ENCODE results near the gene NFE2L3. TPM values are rescaled to one million over a fixed set of nuclear protein-coding genes. Genes with fewer than 3 reads are reported as not detected.

Gene NFE2L3
- total and polyA plus RNA-seq, 9 of the 15 experiments (the other 6 are each of a cell fraction or from before 2014, with no cell fraction given): 2.9 to 16.9 (median 12.4) TPM

- no peak overlapping the region for H2AFZ ChIP-seq (ENCODE audit: low read depth, low read length)
- 80% methylated on average over 8 of the region's 8 CpGs for WGBS (ENCODE audit: insufficient coverage, low coverage, missing lambda C conversion rate)
- BruUV-seq (replicated peaks): no TSS peak
- H3K27ac ChIP-seq (ENCODE audit: extremely low read depth, low read depth, low read length): peak overlapping the region; percentile 32; the same call in 1 of the 3 replicates
- H3K27me3 ChIP-seq (ENCODE audit: control insufficient read depth in 2 of 2, insufficient read depth in 2 of 2, low read length in 2 of 2): no peaks in the 10 kb centered on the region
- DNase-seq (ENCODE audit: extremely low read depth in 1 of 4, low spot score in 3 of 4) (no peak), ATAC-seq (peak; percentile 1; the same call in 1 of the 3 replicates), FAIRE-seq (no peak)
- peaks cover 3 to 30% of the 10 kb centered on the region in 2 experiments; a peak in 3 of 5 replicates for H3K4me1 ChIP-seq (replicated peaks in 1 of 2; ENCODE audit: control insufficient read depth in 2 of 2, insufficient read depth in 2 of 2, low read length in 2 of 2)
- peaks cover 56% of the 10 kb centered on the region for H4K20me1 ChIP-seq (replicated peaks; ENCODE audit: control insufficient read depth, insufficient read depth, low read length)
- in situ Hi-C loops (cut with MboI) (no loop called here), intact Hi-C loops (cut with micrococcal nuclease) (no loop called here)
- H3K36me3 ChIP-seq (ENCODE audit: control insufficient read depth, insufficient read depth, low read length): peaks cover 99% of the 10 kb centered on the region
- peaks cover 76% of the 10 kb centered on the region for H3K79me2 ChIP-seq (ENCODE audit: control insufficient read depth, insufficient read depth, low read length)
- ChIA-PET POLR2A (interaction anchor here (0.6 to 3.5 kb wide), 9 partner anchors 8 to 360 kb away, joined by 3 to 17 read pairs (median 3); no protein-coding TSS in a partner anchor), CTCF (ENCODE audit: low intra/inter-chr PET ratio) (no interaction called here)
- H3K4me2 ChIP-seq (ENCODE audit: insufficient read depth, low read length): no peak overlapping the region
- TF ChIP-seq TFAP4 (CRISPR knock-in tag; IDR thresholded peaks at IDR 0.05; ENCODE audit: borderline replicate concordance) (0 out of 2 replicates have a peak, but pooled peaks have one; percentile 10), HDAC1 (IDR thresholded peaks at IDR 0.05) (no peak), RBM25 (IDR thresholded peaks at IDR 0.05; ENCODE audit: low read depth, low read length, severe bottlenecking) (no peak), RFX7 (CRISPR knock-in tag; IDR thresholded peaks at IDR 0.05) (no peak), ELF1 (tag; IDR thresholded peaks at IDR 0.05) (0 out of 2 replicates have a peak, but pooled peaks have one; percentile 5), MXD1 (CRISPR knock-in tag; IDR thresholded peaks at IDR 0.05; ENCODE audit: borderline replicate concordance, poor library complexity, severe bottlenecking) (no peak), PML (IDR thresholded peaks at IDR 0.05; ENCODE audit: low read length) (0 out of 2 replicates have a peak, but pooled peaks have one; percentile 9), GABPB1 (CRISPR knock-in tag; IDR thresholded peaks at IDR 0.05) (0 out of 2 replicates have a peak, but pooled peaks have one; percentile 35), FOXA1 (IDR thresholded peaks at IDR 0.05; ENCODE audit: borderline replicate concordance) (no peak), MAZ (CRISPR knock-in tag; conservative IDR thresholded peaks at IDR 0.05 in 1 of 2, IDR thresholded peaks at IDR 0.05 in 1 of 2) (no peak), THRB (CRISPR knock-in tag; conservative IDR thresholded peaks at IDR 0.05) (0 out of 2 replicates have a peak, but pooled peaks have one; percentile 12), ILF3 (IDR thresholded peaks at IDR 0.05; ENCODE audit: borderline replicate concordance) (0 out of 2 replicates have a peak, but pooled peaks have one; percentile 41)
- no peaks in the 10 kb centered on the region for H3K9me3 ChIP-seq (replicated peaks; ENCODE audit: control insufficient read depth, insufficient read depth, low read depth, low read length)
- no peak overlapping the region for H3K9ac ChIP-seq (ENCODE audit: insufficient read depth in 1 of 2, low read depth in 2 of 2, low read length in 2 of 2)
- no peaks in the 10 kb centered on the region for H3K9me1 ChIP-seq (ENCODE audit: control insufficient read depth, insufficient read depth, low read length)
- H3K4me3 ChIP-seq: no peak overlapping the region
These were observed 41.6 kb downstream of the NFE2L3 start for GRCh38 chr7:26193432-26194207.
